ENCODE data around the gene C7orf57.

- TF ChIP-seq CTCF (IDR thresholded peaks at IDR 0.05) (no peak), EZH2phosphoT487 (IDR thresholded peaks at IDR 0.05) (no peak), EZH2 (IDR thresholded peaks at IDR 0.05) (no peak)
Measured at GRCh38 chr7:48110868-48111267, 75.5 kb downstream of the C7orf57 start.
